Prostate gland (tissue), 2 donors: ENCODE measurements around the gene BORCS6. TPM values are rescaled to one million over a fixed set of nuclear protein-coding genes. Genes with fewer than 3 reads are reported as not detected.

ENCODE experiments used
- DNase-seq: peaks from one replicate; pipeline ENCODE4 v3.0.0-alpha.2; 2019; ENCODE audit warnings: low spot score
- H3K27ac ChIP-seq, 2 donors: fragments of 200-600 bp; sonication (generic); 2 replicates each; pipeline ENCODE4 v1.5.1; 2017 to 2019
- H3K27me3 ChIP-seq: fragments of 200-600 bp; sonication (generic); replicated peaks from 2 replicates; pipeline ENCODE4 v1.5.1; 2019; ENCODE audit not compliant: insufficient read depth
- H3K36me3 ChIP-seq, 2 donors: fragments of 200-600 bp; sonication (generic); 1 replicate in 1 of 2; 2 replicates in 1 of 2; pipeline versions ENCODE4 v1.5.1 to v1.8.1; 2017 to 2019
- H3K4me1 ChIP-seq: fragments of 200-600 bp; sonication (generic); replicated peaks from 2 replicates; pipeline ENCODE4 v1.5.1; 2019
- H3K4me3 ChIP-seq, 2 donors: fragments of 200-600 bp; sonication (generic); 2 replicates each; pipeline ENCODE4 v1.5.1; 2017 to 2019
- H3K9me3 ChIP-seq: fragments of 200-600 bp; sonication (generic); 2 replicates; pipeline ENCODE4 v1.5.1; 2017
- POLR2A ChIP-seq: fragments of 450-650 bp; IDR thresholded peaks from one replicate; pipeline ENCODE4 v1.6.1; 2016; ENCODE audit warnings: antibody characterized with exemption, mild to moderate bottlenecking
- POLR2AphosphoS5 ChIP-seq: sonication (generic); formaldehyde crosslinking; IDR thresholded peaks from one replicate; pipeline ENCODE4 v1.6.1; 2017; ENCODE audit warnings: antibody characterized with exemption
- WGBS: methylation state at CpG from one replicate; pipeline ENCODE4 v1.1.5; 2018; 5-methylcytosine and 5-hydroxymethylcytosine counted together
- intact Hi-C: fragments of 100-400 bp; cut with DNase I; formaldehyde crosslinking; loops from one replicate; pipeline ENCODE4 v1.14.2; 2022
- total RNA-seq, 2 donors: library from RNA; depleted of rRNA; stranded (reverse); fragments of >200 nt; gene quantifications; one replicate each; pipeline ENCODE4 v1.1.0, GENCODE V29; 2016
- TF ChIP-seq, protein P1 (sequence below), 4 experiments: fragments of 200-600 bp in 2 of 4; fragments of 450-650 bp in 2 of 4; sonication (generic) in 2 of 4; IDR thresholded peaks; 1 replicate in 3 of 4; 2 replicates in 1 of 4; pipeline ENCODE4 v1.5.1; 2016 to 2019; ENCODE audit warnings: antibody characterized with exemption in 4 of 4, mild to moderate bottlenecking in 2 of 4, moderate library complexity in 2 of 4

The BORCS6 gene
- total RNA-seq, 2 donors from 2014 or later: 9.6 to 19.1 TPM

DNA sequence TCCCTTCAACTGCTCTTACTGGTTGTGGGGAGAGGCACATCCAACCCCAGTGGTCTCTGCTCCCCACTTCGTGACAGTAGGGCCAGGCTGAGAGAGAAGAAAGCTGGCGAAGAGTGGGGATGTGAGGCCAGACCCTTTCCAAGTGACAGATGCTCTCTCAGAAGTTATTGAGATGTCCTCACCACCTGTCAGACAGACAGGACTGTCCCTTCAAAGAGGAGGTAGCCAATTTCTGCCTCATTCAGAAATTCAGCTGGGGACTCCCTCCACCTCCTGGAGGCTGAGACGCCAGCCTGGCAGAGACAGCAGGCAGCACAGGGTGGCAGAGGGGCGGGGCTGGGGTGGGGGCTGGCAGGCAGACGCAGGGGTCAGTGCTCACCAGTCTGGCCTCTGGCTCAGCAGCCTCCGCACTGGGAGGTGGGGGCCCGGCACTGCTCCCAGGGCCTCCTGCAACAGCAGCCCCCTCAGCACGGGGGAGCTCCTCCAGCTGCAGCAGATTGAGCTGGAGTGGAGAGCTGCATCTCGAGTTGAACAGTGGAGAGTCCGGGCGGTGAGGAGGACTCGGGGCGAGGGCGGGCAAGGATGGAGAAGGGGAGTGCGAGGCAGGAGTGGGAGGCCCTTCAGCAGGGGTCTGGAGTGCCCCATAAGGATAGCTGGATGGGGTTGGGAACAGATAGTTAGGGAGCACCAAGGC lies 46.9 kb downstream of the BORCS6 start:
- Histone ChIP-seq H3K36me3 (peaks cover 62 to 76% of the 10 kb centered on the region in 2 donors), H3K4me1 (no peaks in the 10 kb centered on the region), H3K9me3 (no peaks in the 10 kb centered on the region), H3K27me3 (no peaks in the 10 kb centered on the region), H3K27ac (peak overlapping the region; percentile 2 to 13), H3K4me3 (no peak overlapping the region)
- no peak for DNase-seq
- intact Hi-C loops: no loop called here
- WGBS: 86% methylated on average over 14 of the region's 15 CpGs
- TF ChIP-seq POLR2AphosphoS5 (no peak), POLR2A (no peak)
- TF ChIP-seq, protein P1, sequence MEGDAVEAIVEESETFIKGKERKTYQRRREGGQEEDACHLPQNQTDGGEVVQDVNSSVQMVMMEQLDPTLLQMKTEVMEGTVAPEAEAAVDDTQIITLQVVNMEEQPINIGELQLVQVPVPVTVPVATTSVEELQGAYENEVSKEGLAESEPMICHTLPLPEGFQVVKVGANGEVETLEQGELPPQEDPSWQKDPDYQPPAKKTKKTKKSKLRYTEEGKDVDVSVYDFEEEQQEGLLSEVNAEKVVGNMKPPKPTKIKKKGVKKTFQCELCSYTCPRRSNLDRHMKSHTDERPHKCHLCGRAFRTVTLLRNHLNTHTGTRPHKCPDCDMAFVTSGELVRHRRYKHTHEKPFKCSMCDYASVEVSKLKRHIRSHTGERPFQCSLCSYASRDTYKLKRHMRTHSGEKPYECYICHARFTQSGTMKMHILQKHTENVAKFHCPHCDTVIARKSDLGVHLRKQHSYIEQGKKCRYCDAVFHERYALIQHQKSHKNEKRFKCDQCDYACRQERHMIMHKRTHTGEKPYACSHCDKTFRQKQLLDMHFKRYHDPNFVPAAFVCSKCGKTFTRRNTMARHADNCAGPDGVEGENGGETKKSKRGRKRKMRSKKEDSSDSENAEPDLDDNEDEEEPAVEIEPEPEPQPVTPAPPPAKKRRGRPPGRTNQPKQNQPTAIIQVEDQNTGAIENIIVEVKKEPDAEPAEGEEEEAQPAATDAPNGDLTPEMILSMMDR (IDR thresholded peaks at IDR 0.05): no peak

DNA sequence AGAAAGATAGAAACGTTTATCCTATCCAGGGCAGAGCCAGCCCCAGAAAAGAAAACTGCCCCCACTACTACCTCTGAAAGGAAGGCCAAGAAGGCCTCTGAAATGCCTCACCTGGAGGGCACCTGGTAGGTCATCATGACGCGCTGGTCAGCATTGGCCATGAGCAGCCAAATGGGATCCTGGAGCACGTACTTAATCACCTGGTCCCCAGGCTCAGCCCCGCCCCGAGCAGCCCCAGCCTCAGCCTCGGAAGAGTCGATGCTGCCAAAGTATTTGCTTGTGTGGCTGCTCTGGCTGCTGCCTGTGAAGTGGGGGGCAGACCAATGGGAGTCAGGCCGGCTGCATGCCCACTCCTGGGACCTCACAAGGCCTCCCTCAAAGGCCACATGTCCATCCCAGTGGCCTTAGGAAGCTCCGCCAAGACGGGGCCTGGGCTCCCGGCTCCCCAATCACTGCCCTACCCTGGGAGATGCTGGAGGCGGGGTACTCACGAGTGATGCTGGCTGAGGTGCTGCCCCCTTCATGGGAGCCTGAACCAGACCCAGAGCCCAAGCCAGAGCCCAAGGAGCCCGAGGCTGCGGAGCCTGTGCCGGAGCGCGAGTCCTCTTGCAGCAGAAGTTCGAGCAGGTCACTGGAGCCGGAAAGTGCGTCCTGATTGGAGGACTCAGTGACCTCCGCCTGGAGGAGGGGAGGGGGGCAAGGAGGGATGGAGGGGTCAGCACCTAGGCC lies 47.7 kb downstream of the BORCS6 start:
- Histone ChIP-seq H3K27me3 (no peaks in the 10 kb centered on the region), H3K36me3 (peaks cover 55 to 69% of the 10 kb centered on the region in 2 donors), H3K4me1 (no peaks in the 10 kb centered on the region), H3K27ac (peak overlapping the region in 1 of 2 donors; percentile 2), H3K4me3 (no peak overlapping the region), H3K9me3 (no peaks in the 10 kb centered on the region)
- TF ChIP-seq, protein P1 (IDR thresholded peaks at IDR 0.05): no peak
- no peak for TF ChIP-seq POLR2AphosphoS5
- TF ChIP-seq POLR2A: no peak
- intact Hi-C loops: no loop called here
- WGBS: 88% methylated on average over 15 of the region's 23 CpGs
- DNase-seq: no peak

DNA sequence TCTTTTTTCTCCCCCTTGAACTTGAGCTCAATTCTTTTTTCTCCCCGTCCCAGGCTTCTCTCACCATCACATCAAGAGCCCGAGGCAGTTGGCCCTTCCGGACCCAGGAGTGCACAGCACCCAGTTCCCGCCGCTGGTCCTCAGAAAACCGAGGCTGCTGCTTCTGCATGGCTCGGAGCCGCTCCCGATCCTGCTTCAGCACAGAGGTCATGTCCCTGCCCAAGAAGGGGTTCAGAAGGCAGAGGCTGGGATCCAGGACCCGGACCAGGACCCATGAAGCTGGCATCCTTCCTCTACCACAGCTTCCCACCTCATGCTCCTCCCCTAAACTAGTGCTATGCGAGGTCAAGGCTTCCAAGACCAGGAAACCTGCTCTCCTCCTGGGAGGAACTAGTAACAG lies 48.2 kb downstream of the BORCS6 start:
- H3K4me1 ChIP-seq: no peaks in the 10 kb centered on the region
- no peaks in the 10 kb centered on the region for H3K27me3 ChIP-seq
- TF ChIP-seq, protein P1 (IDR thresholded peaks at IDR 0.05): no peak
- intact Hi-C loops: no loop called here
- no peaks in the 10 kb centered on the region for H3K9me3 ChIP-seq
- WGBS: 92% methylated on average over 11 of the region's 11 CpGs
- peaks cover 49 to 64% of the 10 kb centered on the region in 2 donors for H3K36me3 ChIP-seq
- no peak overlapping the region for H3K4me3 ChIP-seq
- no peak for DNase-seq
- H3K27ac ChIP-seq: no peak overlapping the region

DNA sequence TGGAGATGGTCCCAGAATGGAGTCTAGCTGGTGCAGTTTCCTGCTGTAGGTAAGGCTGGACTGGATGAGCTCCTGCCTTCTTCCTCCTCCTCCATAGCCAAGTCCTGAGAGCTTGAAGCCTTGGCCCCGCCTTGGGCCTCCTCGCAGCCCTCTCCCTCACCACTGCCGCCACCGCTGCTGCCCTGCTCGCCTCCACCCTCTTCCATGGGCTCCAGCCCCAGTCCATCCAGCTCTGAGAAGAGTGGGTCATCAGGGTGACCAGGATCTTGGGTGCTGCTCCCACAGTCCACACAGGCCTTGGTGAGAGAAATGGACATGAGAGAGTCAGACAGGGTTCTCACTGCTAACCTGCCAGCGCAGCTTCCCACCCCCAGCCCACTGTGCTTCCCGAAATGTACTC lies 48.9 kb downstream of the BORCS6 start:
- intact Hi-C loops: no loop called here
- WGBS: 94% methylated on average over 7 of the region's 7 CpGs
- Histone ChIP-seq H3K27me3 (no peaks in the 10 kb centered on the region), H3K4me1 (no peaks in the 10 kb centered on the region), H3K4me3 (no peak overlapping the region), H3K36me3 (peaks cover 42 to 57% of the 10 kb centered on the region in 2 donors), H3K27ac (peak overlapping the region; percentile 23 to 94), H3K9me3 (no peaks in the 10 kb centered on the region)
- no peak for DNase-seq
- TF ChIP-seq, protein P1 (IDR thresholded peaks at IDR 0.05): no peak
- TF ChIP-seq POLR2A (no peak), POLR2AphosphoS5 (no peak)
